Measurements from ENCODE around the gene NEK4. TPM values are rescaled to one million over a fixed set of nuclear protein-coding genes. Genes with fewer than 3 reads are reported as not detected.

Gene NEK4
- total RNA-seq, 1 donor from 2014 or later = 15.1 TPM

- H3K9me3 ChIP-seq (ENCODE audit: insufficient read depth, low read depth, low read length) = no peaks in the 10 kb centered on the region
- DNase-seq (ENCODE audit: low read depth) (no peak), FAIRE-seq (no peak)
- Mint-ChIP-seq H3K36me3 (ENCODE audit: low read depth, unreplicated experiment) (no peaks in the 10 kb centered on the region), H3K27ac (ENCODE audit: unreplicated experiment) (no peak overlapping the region), H3K4me3 (ENCODE audit: unreplicated experiment) (no peak overlapping the region), H3K27me3 (ENCODE audit: low read depth, unreplicated experiment) (peaks cover 59% of the 10 kb centered on the region), H3K9me3 (ENCODE audit: unreplicated experiment) (peaks cover 5% of the 10 kb centered on the region), H3K4me1 (ENCODE audit: low read depth, unreplicated experiment) (no peaks in the 10 kb centered on the region)
- H3K4me1 ChIP-seq (ENCODE audit: insufficient read depth, low read length) = no peaks in the 10 kb centered on the region
- H3K27ac ChIP-seq (ENCODE audit: low read depth, low read length) = no peak overlapping the region
- H3K27me3 ChIP-seq (ENCODE audit: insufficient read depth, low read length) = peaks cover 15% of the 10 kb centered on the region
- H3K9ac ChIP-seq (ENCODE audit: low read length) = no peak overlapping the region
- no peaks in the 10 kb centered on the region for H4K20me1 ChIP-seq (ENCODE audit: insufficient read depth, low read length)
- H3K79me2 ChIP-seq (ENCODE audit: insufficient read depth, low read length) = no peaks in the 10 kb centered on the region
- H3K4me2 ChIP-seq (ENCODE audit: low read length) = no peak overlapping the region
- TF ChIP-seq EZH2 (IDR thresholded peaks at IDR 0.05; ENCODE audit: insufficient read depth, low read length) (no peak), CTCF (IDR thresholded peaks at IDR 0.05; ENCODE audit: insufficient read depth, low read depth, low read length) (no peak)
- no peak overlapping the region for H2AFZ ChIP-seq (ENCODE audit: low read depth, low read length)
- H3K4me3 ChIP-seq (ENCODE audit: insufficient read depth, low read depth, low read length) = no peak overlapping the region
- H3K36me3 ChIP-seq (ENCODE audit: insufficient read depth, low read length) = no peaks in the 10 kb centered on the region
Observed at GRCh38 chr3:52782412-52783210, 11.9 kb upstream of the NEK4 start.

- H3K36me3 Mint-ChIP-seq (ENCODE audit: low read depth, unreplicated experiment) = no peaks in the 10 kb centered on the region
- DNase-seq (ENCODE audit: low read depth) (no peak), FAIRE-seq (no peak)
- no peaks in the 10 kb centered on the region for H3K4me1 ChIP-seq (ENCODE audit: insufficient read depth, low read length)
- no peak overlapping the region for H3K4me2 ChIP-seq (ENCODE audit: low read length)
- H3K27me3 ChIP-seq (ENCODE audit: insufficient read depth, low read length) = peaks cover 15% of the 10 kb centered on the region
- H3K4me3 Mint-ChIP-seq (ENCODE audit: unreplicated experiment) = no peak overlapping the region
- peaks cover 5% of the 10 kb centered on the region for H3K9me3 Mint-ChIP-seq (ENCODE audit: unreplicated experiment)
- H2AFZ ChIP-seq (ENCODE audit: low read depth, low read length) = no peak overlapping the region
- H3K36me3 ChIP-seq (ENCODE audit: insufficient read depth, low read length) = no peaks in the 10 kb centered on the region
- H3K4me3 ChIP-seq (ENCODE audit: insufficient read depth, low read depth, low read length) = no peak overlapping the region
- no peak for TF ChIP-seq EZH2 (IDR thresholded peaks at IDR 0.05; ENCODE audit: insufficient read depth, low read length)
- no peak for TF ChIP-seq CTCF (IDR thresholded peaks at IDR 0.05; ENCODE audit: insufficient read depth, low read depth, low read length)
- H3K9ac ChIP-seq (ENCODE audit: low read length) = no peak overlapping the region
- no peaks in the 10 kb centered on the region for H3K79me2 ChIP-seq (ENCODE audit: insufficient read depth, low read length)
- no peaks in the 10 kb centered on the region for H3K4me1 Mint-ChIP-seq (ENCODE audit: low read depth, unreplicated experiment)
- no peak overlapping the region for H3K27ac Mint-ChIP-seq (ENCODE audit: unreplicated experiment)
- no peaks in the 10 kb centered on the region for H3K9me3 ChIP-seq (ENCODE audit: insufficient read depth, low read depth, low read length)
- H4K20me1 ChIP-seq (ENCODE audit: insufficient read depth, low read length) = no peaks in the 10 kb centered on the region
- H3K27ac ChIP-seq (ENCODE audit: low read depth, low read length) = no peak overlapping the region
- peaks cover 57% of the 10 kb centered on the region for H3K27me3 Mint-ChIP-seq (ENCODE audit: low read depth, unreplicated experiment)
Observed at GRCh38 chr3:52781741-52782140, 11.0 kb upstream of the NEK4 start.

Data from astrocyte (in vitro differentiated cells and primary cell).